Endothelial cell of umbilical vein (primary cell): ENCODE data around the gene SMCO4.

Experiments
- MYC ChIP-seq: IDR thresholded peaks from one replicate; pipeline ENCODE4 v1.6.1; 2011; ENCODE audit warnings: mild to moderate bottlenecking, low read depth, low read length
- POLR2A ChIP-seq: IDR thresholded peaks from 2 replicates; pipeline ENCODE4 v1.6.1; 2012; ENCODE audit warnings: low read depth, mild to moderate bottlenecking, control low read depth, low read length
- TF ChIP-seq, protein P1 (sequence below), 2 donors: IDR thresholded peaks; 1 replicate in 1 of 2; 2 replicates in 1 of 2; pipeline ENCODE4 v1.5.1; 2011; ENCODE audit warnings: low read length in 2 of 2, mild to moderate bottlenecking in 2 of 2, moderate library complexity in 2 of 2, control low read depth in 1 of 2, inconsistent platforms in 1 of 2, low read depth in 1 of 2; ENCODE audit not compliant: insufficient read depth in 1 of 2; ENCODE audit errors: extremely low read depth in 1 of 2
- TF ChIP-seq, protein P2 (sequence below): IDR thresholded peaks from 2 replicates; pipeline ENCODE4 v1.6.1; 2011; ENCODE audit not compliant: insufficient read depth, insufficient read length

DNA sequence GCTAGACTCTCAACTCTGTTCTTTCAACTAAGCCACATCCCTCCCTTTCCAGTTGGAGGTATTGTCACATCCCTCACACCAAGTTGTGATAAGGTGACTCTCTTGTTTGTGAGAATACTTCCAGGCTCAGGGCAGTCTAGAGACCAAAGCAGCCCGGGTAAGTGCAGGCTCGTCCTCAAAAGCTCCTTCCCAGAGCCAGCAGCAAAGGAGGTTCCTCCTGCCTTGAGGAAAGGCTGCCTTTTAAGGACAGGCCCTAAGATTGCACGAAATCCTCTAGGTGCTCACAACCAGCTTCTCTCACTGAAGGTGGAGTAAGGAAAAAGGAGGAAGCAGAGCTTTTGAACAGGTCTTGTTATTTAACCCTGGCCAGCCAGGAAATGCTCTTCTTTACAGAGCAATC is 53.4 kb downstream of the SMCO4 start:
- TF ChIP-seq, protein P1, sequence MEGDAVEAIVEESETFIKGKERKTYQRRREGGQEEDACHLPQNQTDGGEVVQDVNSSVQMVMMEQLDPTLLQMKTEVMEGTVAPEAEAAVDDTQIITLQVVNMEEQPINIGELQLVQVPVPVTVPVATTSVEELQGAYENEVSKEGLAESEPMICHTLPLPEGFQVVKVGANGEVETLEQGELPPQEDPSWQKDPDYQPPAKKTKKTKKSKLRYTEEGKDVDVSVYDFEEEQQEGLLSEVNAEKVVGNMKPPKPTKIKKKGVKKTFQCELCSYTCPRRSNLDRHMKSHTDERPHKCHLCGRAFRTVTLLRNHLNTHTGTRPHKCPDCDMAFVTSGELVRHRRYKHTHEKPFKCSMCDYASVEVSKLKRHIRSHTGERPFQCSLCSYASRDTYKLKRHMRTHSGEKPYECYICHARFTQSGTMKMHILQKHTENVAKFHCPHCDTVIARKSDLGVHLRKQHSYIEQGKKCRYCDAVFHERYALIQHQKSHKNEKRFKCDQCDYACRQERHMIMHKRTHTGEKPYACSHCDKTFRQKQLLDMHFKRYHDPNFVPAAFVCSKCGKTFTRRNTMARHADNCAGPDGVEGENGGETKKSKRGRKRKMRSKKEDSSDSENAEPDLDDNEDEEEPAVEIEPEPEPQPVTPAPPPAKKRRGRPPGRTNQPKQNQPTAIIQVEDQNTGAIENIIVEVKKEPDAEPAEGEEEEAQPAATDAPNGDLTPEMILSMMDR (IDR thresholded peaks at IDR 0.05; ENCODE audit: extremely low read depth in 1 of 2, insufficient read depth in 1 of 2, low read depth in 1 of 2, low read length in 2 of 2): no peak
- TF ChIP-seq POLR2A (no peak), MYC (no peak)
- TF ChIP-seq, protein P2, sequence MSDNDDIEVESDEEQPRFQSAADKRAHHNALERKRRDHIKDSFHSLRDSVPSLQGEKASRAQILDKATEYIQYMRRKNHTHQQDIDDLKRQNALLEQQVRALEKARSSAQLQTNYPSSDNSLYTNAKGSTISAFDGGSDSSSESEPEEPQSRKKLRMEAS: no peak
